ENCODE results near the gene ZDHHC18.

Gene ZDHHC18

GRCh38 chr1:26827106-26827604 is 667 bp downstream of the ZDHHC18 start (continued):
- no peak for TF ChIP-seq BCL6B (tag by site-specific recombination; IDR thresholded peaks at IDR 0.05)
- no peak for TF ChIP-seq ZNF692 (tag by site-specific recombination; IDR thresholded peaks at IDR 0.05)
- no peak for TF ChIP-seq ZNF555 (tag by site-specific recombination; conservative IDR thresholded peaks at IDR 0.05)
- no peak for TF ChIP-seq PBX3 (CRISPR knock-in tag; IDR thresholded peaks at IDR 0.05)
- TF ChIP-seq PATZ1 (tag by site-specific recombination; IDR thresholded peaks at IDR 0.05) = peak; percentile 68
- no peak for TF ChIP-seq MZF1 (tag by site-specific recombination; IDR thresholded peaks at IDR 0.05; ENCODE audit: borderline replicate concordance)
- no peak for TF ChIP-seq ZNF660 (tag by site-specific recombination; IDR thresholded peaks at IDR 0.05)

- CTCF ChIA-PET = interaction anchor here (0.6 to 1.0 kb wide), 2 partner anchors 18 to 38 kb away, joined by 3 read pairs; no protein-coding TSS in a partner anchor
- no peak overlapping the region for H3K27ac ChIP-seq (ENCODE audit: extremely low read depth, low read depth, low read length)
- H3K36me3 ChIP-seq (ENCODE audit: control insufficient read depth in 2 of 2, insufficient read depth in 1 of 2, low read length in 2 of 2) = peaks cover 0 to 38% of the 10 kb centered on the region in 2 experiments; a peak in 2 of 3 replicates
- H3K4me3 ChIP-seq (ENCODE audit: low read depth, low read length) = peak overlapping the region; percentile 66
- POLR2A ChIA-PET = interaction anchor here (1.2 kb wide), 1 partner anchor 37 kb away, joined by 5 read pairs; no protein-coding TSS in a partner anchor
- no peaks in the 10 kb centered on the region for H3K9me3 ChIP-seq (ENCODE audit: control insufficient read depth, insufficient read depth, low read depth, low read length)
- H3K4me1 ChIP-seq (ENCODE audit: control insufficient read depth, insufficient read depth, low read length) = no peaks in the 10 kb centered on the region
- TF ChIP-seq BCL11A (tag by site-specific recombination; IDR thresholded peaks at IDR 0.05; ENCODE audit: low read depth) (no peak), PRDM10 (tag by site-specific recombination; IDR thresholded peaks at IDR 0.05) (peak; percentile 41), PATZ1 (tag by site-specific recombination; IDR thresholded peaks at IDR 0.05) (peak; percentile 13; the same call in 1 of the 2 replicates), ZNF202 (tag by site-specific recombination; IDR thresholded peaks at IDR 0.05; ENCODE audit: borderline replicate concordance) (no peak), ZNF48 (tag by site-specific recombination; IDR thresholded peaks at IDR 0.05) (no peak), GLIS2 (tag by site-specific recombination; IDR thresholded peaks at IDR 0.05) (peak; percentile 39; the same call in 1 of the 2 replicates)
Measured at GRCh38 chr1:26827663-26828062, 1.2 kb downstream of the ZDHHC18 start.

Data from HEK293 (cell line).